ENCODE measurements around the gene ADM.
"Not testable (repeated sequence)": the region's sequence is repeated elsewhere in the genome, so short reads cannot be mapped to it uniquely, and the experiment has no call there.

Gene ADM, protein sequence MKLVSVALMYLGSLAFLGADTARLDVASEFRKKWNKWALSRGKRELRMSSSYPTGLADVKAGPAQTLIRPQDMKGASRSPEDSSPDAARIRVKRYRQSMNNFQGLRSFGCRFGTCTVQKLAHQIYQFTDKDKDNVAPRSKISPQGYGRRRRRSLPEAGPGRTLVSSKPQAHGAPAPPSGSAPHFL

DNA sequence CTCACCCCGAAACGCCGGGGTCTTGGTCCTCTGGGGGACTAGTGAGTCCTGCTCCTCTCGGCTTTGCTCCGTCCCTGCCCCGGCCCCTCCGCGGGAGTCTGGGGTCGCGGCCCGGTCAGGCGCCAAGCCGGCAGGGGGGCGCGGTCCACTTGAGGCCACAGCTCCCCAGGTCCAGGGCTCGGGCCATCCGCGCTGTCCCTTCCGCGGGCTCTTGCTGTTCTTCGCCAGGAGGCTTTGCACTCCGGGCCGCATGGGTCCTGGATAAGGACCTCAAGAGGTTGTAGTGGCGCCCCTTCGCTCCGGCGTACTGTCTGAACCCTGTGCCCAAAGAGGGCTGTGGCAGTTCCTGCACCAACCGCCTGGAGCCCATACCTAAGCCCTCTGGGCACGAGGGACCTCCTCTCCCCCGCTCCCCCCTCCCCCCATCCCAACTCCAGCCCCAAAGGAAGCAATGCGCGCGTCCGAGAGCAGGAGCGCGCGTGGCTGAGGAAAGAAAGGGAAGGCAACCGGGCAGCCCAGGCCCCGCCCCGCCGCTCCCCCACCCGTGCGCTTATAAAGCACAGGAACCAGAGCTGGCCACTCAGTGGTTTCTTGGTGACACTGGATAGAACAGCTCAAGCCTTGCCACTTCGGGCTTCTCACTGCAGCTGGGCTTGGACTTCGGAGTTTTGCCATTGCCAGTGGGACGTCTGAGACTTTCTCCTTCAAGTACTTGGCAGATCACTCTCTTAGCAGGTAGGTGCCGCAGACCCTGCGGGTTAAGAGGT, at the start of gene ADM:
TSS of gene ADM (plus strand) at position 579 of the 767 bp plus-strand sequence. CDS start 628 bp downstream, outside the sequence.
- DNase-seq = peak; percentile 91

DNA sequence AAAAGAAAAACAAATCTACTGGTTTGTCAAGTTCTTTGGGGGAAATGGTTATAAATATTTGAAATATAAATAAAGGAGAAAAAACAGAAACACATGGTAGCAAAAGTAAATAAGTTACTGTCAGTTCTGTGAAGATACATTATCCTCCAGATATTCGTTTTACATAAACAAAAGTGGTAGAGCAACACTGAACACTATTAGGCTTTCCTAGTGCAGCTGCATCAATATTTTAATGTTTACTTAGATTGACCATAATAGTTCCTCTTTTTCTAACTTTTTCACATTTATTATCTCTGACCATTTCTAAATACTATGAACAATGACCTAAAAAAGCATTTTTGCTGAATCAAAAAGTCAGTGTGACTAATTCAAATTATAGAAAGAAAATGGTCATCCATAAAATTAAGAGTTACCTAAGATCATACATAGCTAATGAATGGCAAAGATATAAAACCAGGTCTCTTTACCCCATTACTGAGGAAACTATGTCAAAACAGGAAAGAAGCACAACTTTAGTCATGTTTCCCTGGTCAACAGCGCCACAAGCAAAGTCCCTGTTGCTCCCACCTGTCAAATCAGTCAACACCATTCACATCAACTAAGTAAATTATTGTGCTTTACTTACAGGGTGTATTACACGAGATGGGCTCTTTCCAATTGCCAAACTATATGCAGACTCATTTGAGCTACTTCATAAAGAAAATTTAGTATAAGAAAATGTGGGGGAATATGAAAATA, 49.3 kb upstream of the ADM start:
- DNase-seq = no peak

DNA sequence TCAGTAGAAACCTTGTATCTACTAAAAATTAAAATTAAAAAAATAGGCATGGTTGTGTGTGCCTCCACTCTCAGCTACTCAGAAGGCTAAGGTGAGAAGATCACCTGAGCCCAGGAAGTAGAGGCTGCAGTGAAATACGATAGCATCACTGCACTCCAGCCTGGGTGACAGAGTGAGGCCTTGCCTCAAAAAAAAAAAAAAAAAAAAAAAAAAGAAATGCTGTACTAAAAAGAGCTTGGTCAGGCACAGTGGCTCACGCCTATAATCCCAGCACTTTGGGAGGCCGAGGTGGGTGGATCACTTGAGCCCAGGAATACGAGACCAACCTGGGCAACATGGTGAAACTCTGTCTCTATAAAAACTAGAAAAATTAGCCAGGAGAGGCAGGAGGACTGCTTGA, 47.4 kb upstream of the ADM start:
- no peak for DNase-seq

DNA sequence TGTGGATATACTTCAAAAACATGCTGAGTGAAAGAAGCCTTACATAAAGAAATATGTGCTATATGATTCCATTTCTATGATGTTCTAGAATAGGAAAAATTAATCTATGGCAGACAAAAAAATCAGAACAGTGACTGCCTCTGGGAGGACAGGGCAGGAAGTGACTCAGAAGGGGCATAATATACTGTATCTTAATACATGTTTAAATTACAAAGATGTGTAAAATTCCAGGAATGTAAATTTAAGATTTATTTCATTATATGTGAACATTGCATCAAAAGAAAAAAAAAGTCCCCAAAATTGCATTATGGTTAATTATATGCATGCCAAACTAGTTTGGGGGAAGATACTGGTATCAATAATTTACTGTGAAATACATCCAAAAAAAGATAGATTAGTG, 43.1 kb upstream of the ADM start:
- no peak for DNase-seq

DNA sequence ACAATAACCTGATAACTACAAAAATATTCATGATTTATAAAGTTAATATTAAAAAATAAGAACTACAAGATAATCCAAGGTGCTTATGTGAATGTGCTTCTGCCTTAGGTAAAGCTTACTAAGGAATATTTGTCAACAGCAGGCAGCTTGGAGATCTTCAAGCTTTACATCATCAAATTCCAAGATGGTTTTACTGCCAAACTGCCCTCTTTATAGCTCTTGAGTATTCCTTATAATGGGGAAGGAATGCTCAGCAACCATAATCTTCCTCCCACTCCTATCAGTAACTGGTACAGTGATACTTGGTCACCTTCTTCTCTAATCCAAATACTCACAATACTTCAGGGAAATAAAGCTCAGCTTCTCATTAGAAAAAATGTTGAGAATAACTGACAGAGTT, 40.9 kb upstream of the ADM start:
- no peak for DNase-seq

DNA sequence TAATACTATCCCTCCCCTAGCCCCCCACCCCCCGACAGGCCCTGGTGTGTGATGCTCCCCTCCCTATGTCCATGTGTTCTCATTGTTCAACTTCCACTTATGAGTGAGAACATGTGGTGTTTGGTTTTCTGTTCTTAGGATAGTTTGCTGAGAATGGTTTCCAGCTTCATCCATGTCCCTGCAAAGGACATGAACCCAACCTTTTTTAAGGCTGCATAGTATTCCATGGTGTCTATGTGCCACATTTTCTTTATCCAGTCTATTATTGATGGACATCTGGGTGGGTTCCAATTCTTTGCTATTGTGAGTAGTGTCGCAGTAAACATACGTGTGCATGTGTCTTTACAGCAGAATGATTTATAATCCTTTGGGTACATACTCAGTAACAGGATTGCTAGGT, 40.2 kb upstream of the ADM start:
- DNase-seq = not testable (repeated sequence)

DNA sequence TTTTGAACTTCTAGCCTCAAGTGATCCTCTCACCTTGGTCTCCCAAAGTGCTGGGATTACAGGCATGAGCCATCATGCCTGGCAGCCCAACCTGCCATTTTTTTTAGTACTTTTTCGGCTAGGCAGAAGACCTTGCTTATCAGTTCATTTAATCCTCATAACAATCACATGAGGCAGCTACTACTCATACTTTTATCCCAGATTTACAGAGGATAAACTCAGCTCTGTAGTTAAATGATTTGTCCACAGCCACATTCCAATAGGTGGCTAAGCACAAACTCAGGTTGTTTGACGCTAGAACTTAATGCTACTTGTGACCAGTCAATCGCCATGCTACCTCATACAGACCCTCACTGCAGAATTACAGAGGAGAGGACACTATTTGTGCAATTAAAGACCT, 38.9 kb upstream of the ADM start:
- DNase-seq = no peak

DNA sequence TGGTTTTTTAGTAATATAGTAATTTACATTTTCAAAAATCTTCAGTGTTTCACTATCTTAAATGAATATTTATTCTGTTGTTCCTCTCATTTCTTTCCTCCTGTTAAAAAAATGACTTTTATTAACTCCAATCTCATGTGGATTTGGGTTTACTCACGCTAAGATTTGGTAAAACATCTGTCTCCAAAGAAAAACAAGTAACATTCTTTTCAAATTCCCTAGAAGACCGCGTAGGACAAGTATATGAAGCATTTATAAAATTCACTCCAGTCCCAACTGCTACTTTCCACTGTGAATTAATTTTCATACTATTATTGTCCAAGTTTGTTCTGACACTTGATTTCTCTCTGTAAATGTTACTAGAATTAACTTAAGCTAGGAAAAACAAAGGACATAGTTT, 37.1 kb upstream of the ADM start:
- no peak for DNase-seq

DNA sequence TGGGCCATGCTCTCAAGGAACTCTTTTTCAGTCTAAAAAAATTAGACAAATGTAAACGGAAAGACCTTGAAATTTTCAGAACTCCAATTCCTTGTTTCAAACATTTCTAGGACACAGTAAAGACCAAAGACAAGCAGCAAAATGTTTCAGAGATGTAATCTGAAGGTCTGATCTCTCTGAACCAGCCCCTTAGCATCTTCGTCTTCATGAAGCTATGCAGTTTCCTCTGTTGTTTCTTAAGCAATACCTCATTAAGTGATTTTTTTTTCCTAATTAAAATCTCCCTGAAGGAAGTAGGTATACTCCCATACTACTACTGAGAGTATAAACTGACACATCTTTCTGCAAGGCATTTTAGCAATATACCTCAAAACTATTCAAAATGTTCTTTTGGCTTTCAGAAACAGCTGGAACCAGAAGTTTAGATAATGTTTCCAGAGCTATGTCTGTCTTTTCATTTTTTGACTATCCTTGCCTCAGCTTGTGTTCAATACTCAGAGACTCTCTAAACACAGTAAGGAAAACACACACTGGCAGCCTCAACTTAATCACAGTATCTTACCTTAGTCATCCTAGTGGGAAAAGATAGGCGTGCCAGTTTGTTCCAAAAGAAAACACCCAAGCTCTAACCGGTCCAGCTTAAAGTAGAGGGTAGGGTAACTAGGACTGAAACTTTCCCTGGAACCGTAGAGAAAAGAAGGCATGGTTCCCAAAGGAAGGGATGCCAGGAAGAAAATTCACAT, 36.0 kb upstream of the ADM start:
- DNase-seq = no peak

DNA sequence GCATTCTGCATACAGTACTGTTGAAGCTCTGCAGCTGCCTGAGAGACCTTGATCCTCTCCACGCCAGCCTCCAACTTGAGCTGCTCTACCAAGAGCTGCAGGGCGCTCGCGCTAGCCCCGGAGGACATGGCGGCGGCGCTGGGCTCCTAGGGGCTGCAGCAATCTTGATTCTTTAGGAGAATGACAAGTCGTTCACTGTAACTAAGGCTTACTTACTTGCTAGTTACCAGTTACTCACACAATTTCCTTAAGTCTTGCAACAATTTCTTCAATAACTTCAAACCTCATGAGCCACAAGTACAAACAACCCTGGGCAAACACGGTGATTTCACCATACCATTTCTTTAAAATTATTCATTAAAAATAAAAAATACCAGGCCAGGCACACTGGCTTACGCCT, 32.7 kb upstream of the ADM start:
- no peak for DNase-seq

DNA sequence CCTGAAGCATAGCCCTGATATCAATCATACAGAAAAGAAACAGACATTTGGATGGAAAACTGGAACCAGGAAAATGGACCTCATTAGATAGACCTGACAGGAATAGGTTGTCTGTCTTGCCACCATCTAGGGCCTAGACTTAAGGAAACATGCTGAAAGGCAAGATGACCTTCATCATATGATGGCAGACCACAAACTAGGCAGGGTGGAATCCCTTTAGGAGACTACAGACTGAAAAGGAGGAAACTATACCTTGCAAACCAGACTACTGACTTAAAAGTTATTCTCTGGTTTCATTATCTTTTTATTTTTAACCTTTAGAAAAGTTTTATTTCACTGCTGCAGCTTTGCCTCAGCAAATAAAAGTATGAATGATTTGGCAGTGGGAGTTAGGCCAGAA, 31.1 kb upstream of the ADM start:
- no peak for DNase-seq

DNA sequence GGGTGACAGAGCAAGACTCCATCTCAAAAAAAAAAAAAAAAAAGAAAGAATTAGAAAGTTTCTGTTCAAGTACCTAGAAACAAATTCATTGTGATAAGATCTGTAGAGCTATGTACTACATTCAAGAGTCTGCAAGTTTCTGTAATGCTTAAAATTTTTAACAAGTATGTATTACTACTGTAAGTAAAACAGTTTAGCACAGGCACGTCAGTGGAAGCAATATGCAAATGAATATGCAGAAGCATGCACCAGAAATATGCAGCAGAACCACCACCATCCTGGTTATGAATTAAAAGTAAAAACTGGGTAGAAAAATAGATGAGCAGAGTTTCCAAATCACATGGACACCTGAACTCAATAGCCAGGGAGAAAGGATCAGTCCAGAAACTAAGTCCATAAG, 30.1 kb upstream of the ADM start:
- no peak for DNase-seq

DNA sequence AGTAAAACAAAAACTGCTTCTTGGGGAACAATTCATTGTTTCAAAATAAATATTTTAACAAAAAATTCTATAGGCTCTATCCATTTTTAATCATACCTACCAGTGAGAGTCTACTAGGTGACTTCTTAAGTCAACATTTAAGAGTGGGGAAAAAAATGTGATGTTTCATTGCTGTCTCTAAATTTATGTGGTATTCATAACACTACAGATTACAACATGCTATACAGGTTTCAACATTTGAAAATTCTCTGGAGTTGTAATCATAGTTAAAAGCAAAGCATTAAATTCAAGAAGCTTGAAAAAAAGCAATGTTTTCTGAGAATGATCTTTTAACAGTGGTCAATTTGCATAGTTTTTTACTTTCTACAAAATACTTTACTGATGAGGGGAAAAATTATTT, 29.2 kb upstream of the ADM start:
- no peak for DNase-seq

DNA sequence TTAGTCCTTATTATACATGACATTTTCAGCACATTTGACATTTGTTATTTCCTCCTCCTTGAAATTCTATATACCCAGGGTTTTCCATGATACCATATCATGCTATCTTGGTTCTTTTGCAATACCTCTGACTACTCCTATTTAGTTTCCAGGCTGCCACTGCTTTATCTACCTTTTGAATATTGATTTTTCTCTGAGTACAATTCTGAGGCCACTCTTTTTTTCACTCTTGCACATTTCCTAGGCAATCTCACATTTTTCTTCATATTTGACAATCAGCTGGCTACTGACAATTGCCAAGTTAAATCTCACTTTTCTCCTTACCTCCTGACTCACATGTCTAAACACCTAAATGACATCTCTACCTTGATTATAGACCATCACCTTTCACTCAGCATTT, 22.8 kb upstream of the ADM start:
- DNase-seq = no peak

DNA sequence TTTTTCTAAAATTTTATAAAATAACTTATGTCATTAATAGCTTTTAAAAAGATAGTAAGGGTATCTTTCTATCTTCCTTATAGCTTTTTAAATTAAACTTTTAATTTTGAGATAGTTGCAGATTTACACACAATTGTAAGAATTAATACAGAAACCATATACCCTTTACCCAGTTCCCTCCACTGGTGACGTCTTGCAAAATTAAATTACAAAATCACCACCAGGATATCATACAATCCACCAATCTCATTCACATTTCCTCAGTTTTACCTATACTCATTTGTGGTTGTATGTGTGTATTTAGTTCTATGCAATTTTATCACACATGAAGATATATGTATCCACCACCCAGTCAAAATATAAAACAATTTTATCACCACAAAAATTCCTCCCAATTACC, 20.9 kb upstream of the ADM start:
- DNase-seq = no peak

DNA sequence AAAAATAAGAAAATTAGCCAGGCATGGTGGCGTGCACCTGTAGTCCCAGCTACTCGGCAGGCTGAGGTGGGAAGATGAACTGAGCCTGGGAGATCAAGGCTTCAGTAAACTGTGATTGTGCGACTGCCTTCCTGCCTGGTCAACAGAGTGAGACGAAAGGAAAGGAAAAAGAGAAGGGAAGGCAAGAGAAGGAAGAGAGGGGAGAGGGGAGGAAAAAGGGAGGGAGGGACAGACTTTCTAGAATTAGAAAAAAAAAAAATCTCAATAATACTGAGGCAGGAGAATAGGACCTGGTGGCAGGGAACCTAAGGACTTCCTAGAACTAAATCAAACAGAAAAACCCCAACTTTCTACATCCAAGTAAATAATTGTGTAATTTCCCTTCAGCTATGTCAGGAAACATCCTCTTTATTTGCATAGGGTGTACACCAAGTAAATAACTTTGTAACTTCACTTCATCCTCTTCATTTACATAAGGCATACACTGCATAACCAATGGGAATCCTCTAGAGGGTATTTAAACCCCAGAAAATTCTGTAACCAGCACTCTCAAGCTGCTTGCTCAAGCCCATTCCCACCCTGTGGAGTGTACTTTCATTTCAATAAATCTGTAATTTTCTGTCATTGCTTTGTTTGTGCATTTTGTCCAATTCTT, 19.6 kb upstream of the ADM start:
- DNase-seq = no peak

DNA sequence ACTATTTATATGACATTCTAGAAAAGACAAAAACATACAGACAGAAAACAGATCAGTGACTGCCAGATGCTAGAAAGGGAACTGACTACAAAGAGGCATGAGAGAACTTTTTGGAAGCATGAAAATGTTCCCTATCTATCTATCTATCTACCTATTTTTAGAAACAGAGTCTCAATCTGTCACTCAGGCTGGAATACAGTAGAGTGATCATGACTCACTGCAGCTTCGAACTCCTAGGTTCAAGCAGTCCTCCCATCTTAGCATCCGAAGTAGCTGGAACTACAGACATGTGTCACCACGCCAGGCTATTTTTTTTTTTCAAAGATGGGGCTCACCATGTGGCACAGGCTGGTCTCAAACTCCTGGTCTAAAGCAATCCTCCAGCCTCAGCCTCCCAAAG, 17.7 kb upstream of the ADM start:
- no peak for DNase-seq

DNA sequence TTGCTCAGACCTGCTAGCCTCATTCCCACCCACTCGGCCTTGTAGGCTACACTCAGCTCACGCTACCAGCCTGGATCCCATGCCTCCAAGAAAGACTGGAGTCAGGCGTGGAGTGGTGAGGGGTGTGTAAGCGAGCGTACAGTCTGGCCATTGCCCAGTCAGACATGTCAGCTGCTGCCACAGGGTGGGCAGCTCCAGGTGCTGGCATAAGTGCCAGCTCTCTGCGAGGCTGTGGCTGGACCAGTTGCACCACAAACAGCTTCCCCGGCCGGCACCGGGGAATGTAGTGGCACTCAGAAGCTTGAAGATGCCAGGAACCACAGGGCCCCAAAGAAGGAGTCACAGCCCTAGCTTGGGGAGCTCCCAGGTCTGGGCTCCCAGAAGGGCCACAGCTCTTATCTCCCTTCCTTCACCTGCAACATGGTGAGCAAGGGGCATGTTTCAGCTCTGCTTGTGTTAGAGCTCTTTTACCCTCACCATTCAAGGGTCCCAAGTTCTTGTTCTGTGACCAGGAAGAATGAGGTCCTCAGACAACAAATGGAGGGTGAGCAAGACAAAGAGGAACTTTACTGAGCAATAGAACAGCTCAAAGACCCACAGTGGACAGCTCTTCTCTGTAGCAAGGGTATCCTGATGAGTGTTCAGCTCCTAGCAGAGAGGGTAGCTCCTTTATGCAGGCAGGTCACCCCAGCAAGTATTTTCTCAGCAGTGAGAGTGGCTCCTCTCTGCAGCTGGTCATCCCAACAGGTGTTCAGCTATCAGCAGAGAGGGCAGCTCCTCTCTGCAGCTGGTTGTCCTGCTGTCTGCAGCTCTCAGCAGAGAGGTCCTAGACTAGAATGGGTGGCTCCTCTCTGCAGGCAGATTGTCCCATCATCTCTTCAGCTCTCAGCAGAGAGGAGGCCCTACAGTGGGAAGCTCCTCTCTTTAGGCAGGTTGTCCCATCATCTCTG, 16.8 kb upstream of the ADM start:
- peak; percentile 2 for DNase-seq

DNA sequence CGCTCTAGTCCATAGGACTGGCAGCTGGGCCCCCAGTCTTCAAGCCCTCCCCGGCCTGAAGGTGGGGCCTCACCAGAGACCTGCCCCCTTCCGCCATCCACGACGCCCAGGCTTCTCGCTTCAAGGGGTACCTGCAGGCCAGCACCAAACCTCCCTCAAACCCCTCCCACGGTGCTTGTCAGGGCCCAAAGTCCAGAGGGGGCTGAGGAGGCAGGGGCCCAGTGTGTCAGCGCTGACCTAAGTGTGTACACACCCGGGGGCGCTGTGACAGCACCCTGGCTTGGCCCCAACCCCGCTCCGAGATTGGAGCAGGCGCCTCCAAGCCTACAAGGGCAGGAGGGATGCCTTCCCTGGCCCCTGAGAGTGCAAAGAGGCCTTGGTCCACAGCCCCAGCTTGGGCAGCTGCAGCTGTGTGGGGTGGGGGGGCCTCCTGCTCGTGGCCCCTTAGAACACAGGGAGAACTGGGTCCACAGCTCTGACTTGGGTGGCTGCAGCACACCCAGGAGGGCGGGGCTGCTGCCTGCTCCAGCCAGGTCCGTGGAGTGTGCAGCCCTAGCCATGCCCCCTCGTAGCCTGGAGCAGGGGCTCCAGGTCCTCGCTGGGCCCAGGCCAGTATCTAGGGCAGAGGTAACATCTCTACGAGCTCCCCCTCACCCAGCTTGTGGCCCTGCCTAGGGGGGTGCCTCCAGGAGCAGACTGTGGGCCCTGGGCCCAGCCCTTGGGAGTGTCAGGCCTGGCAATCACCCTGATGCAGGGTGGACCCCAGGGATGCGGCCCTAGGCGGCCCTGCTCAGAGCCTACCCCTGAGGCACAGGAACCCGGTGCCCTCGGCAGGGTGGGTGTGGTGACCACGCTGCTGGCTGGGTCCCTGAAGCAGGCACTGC, 15.8 kb upstream of the ADM start:
- DNase-seq = no peak

DNA sequence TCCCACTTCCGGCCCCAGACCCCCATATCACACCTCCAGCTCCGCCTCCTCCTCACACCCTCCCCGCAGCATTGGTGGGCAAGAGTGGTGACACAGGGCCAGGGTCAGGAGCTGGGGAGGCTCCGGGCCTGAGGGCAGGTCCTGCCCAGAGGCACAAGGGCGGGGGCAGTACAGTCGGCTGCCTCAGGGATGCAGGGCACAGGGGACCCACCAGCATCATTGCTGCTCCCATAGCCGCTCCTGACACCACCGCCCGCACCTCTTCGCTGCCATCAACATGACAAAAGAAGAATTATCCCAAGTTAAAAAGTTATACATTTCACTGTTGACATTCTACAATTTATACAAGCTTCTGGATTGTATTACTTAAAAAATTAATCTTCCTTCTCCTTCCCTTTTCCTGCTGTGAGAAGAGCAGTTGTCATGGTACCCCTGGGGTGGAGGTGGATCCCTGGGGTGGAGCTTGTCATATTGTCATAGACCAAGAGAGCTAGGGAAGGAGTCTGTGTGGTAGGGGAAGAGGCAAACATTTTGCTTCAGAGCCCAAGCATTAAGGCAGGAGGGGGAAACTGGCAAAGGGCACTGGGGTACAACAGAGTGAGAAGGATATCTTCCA, 15.0 kb upstream of the ADM start:
- DNase-seq = no peak

Measured in RPMI8226 (cell line).